Muscle layer of colon (tissue), 2 donors: ENCODE measurements around the gene CTTNBP2NL.

Experiments used
- H3K27ac ChIP-seq: one replicate; pipeline ENCODE4 v1.7.0; 2013; ENCODE audit warnings: low read depth, mild to moderate bottlenecking, low read length, moderate library complexity
- H3K27me3 ChIP-seq, 2 donors: one replicate each; pipeline ENCODE4 v1.7.0; 2013; ENCODE audit warnings: low read length in 2 of 2, mild to moderate bottlenecking in 2 of 2; ENCODE audit not compliant: insufficient read depth in 2 of 2, control insufficient read depth in 1 of 2
- H3K36me3 ChIP-seq: one replicate; pipeline ENCODE4 v1.7.0; 2013; ENCODE audit warnings: mild to moderate bottlenecking, low read length; ENCODE audit not compliant: insufficient read depth
- H3K4me1 ChIP-seq: one replicate; pipeline ENCODE4 v1.7.0; 2013; ENCODE audit warnings: mild to moderate bottlenecking, low read length; ENCODE audit not compliant: insufficient read depth
- H3K4me3 ChIP-seq, 2 donors: one replicate each; pipeline ENCODE4 v1.7.0; 2013; ENCODE audit warnings: low read length in 2 of 2, low read depth in 1 of 2, mild to moderate bottlenecking in 1 of 2, moderate library complexity in 1 of 2
- H3K9ac ChIP-seq: one replicate; pipeline ENCODE4 v1.7.0; 2013; ENCODE audit warnings: low read length
- H3K9me3 ChIP-seq: one replicate; pipeline ENCODE4 v1.7.0; 2013; ENCODE audit warnings: mild to moderate bottlenecking, low read length
- donor health status: abdominal sarcoma.
- donor health status: Adenocarcinoma of cecum.

The CTTNBP2NL gene

DNA sequence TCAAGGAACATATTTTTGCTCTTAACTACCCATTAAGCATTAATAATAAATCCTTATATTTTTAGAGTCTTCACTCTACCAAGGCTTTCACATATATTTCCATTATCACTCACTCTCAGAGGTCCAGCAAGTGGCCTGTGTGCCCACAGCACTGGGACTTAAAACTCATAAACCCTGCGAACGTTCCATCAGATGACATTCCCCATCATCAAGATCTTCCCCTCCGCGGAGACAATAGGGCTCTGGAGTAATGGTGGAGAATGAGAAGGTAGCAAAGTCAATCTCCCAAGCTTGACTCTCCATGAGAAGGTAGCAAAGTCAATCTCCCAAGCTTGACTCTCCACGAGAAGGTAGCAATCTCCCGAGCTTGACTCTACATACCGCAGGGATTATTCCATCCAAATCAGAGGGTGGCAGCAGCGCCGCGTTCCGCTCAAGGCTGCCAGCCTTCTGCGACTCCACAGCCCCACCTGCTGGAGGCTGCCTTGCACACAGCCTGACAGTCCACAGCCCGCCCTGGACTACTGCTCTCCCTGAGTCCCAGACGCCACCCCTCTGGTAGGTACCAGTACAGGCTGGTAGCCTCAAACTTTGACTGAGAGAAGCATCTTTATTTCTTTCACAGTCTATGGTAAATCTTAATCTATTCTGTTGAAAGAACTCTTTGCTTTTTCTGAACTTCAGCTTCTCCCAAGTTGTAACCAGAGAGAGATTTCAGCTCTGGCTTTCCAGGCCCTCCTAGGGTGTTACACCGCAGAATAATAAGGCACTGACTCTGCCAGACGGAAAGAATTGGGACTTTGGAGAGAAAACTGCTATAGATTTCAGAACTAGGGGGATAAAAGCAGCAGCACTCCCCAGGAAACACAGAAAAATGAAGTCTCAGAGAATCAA, 26.4 kb upstream of the CTTNBP2NL start:
- H3K9me3 ChIP-seq: no peaks in the 10 kb centered on the region
- H3K27ac ChIP-seq: no peak overlapping the region
- no peaks in the 10 kb centered on the region for H3K4me1 ChIP-seq
- no peaks in the 10 kb centered on the region for H3K36me3 ChIP-seq
- no peak overlapping the region for H3K4me3 ChIP-seq
- H3K27me3 ChIP-seq: peaks cover 0 to 3% of the 10 kb centered on the region in 2 donors
- no peak overlapping the region for H3K9ac ChIP-seq

DNA sequence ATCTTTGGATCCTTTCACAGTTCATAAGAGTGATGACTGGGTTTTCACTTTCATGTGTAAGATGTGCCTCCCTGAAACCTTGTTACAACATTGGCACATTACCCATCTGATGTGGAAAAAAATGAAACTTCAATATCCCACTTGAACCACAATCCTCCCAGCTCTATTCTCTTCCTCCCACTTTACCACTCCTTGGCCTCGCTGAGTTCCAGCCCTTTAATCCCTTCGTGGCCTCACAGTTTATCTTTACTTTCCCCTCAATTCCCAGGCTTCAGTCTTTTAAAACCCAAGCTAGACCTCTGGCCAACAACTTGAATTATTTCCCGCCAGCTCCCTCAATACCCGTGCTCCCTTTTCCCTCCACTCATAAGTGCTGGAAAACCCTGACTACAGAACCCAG, 25.0 kb upstream of the CTTNBP2NL start:
- Histone ChIP-seq H3K9ac (no peak overlapping the region), H3K4me1 (no peaks in the 10 kb centered on the region), H3K27me3 (peaks cover 0 to 3% of the 10 kb centered on the region in 2 donors), H3K9me3 (no peaks in the 10 kb centered on the region), H3K36me3 (no peaks in the 10 kb centered on the region), H3K27ac (no peak overlapping the region), H3K4me3 (no peak overlapping the region)

GRCh38 chr1:112371775-112372174, 24.2 kb upstream of the CTTNBP2NL start:
- no peak overlapping the region for H3K4me3 ChIP-seq
- no peaks in the 10 kb centered on the region for H3K9me3 ChIP-seq
- H3K27me3 ChIP-seq: peaks cover 0 to 3% of the 10 kb centered on the region in 2 donors
- H3K36me3 ChIP-seq: no peaks in the 10 kb centered on the region
- H3K4me1 ChIP-seq: no peaks in the 10 kb centered on the region
- H3K27ac ChIP-seq: no peak overlapping the region
- H3K9ac ChIP-seq: no peak overlapping the region

DNA sequence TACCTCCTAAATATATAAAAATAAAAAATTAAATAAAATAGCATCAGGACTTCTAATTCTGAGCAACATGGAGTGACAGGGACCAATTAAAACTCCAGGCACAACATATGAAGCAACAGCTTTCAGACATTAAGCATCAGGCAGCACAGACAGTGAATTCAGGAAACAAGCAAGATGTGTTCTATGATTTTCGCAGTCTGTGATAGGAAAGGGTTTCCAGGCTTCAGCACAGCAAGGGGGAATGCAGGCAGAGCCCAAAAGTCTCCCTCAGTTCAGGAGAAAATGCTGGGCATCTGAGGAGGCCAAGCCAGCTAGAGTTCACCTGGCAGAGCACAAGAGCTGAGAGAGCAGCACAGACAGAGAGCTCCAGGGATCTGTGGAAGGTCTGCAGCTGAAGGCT, 22.2 kb upstream of the CTTNBP2NL start:
- no peak overlapping the region for H3K9ac ChIP-seq
- H3K36me3 ChIP-seq: no peaks in the 10 kb centered on the region
- H3K4me3 ChIP-seq: no peak overlapping the region
- H3K27me3 ChIP-seq: peaks cover 0 to 3% of the 10 kb centered on the region in 2 donors
- H3K9me3 ChIP-seq: no peaks in the 10 kb centered on the region
- H3K27ac ChIP-seq: no peak overlapping the region
- no peaks in the 10 kb centered on the region for H3K4me1 ChIP-seq

DNA sequence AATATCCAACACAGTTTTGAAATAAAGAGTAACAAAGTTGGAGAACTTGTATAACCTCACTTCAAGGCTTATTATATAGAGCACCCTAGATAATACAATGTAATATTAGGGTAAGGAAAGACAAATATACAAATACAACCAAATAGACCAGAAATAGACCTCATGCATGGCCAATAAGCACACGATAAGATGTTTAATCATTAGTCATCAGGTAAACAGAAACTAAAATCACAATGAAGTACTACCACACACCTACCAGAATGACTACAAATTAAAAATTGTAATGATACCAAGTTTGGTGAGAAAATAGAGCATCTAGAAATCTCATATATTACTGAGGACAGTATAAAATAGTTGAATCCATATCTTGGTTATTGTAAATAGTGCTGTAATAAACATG, 20.3 kb upstream of the CTTNBP2NL start:
- no peaks in the 10 kb centered on the region for H3K4me1 ChIP-seq
- no peaks in the 10 kb centered on the region for H3K36me3 ChIP-seq
- peaks cover 0 to 11% of the 10 kb centered on the region in 2 donors for H3K27me3 ChIP-seq
- no peak overlapping the region for H3K27ac ChIP-seq
- no peak overlapping the region for H3K4me3 ChIP-seq
- no peak overlapping the region for H3K9ac ChIP-seq
- H3K9me3 ChIP-seq: no peaks in the 10 kb centered on the region

DNA sequence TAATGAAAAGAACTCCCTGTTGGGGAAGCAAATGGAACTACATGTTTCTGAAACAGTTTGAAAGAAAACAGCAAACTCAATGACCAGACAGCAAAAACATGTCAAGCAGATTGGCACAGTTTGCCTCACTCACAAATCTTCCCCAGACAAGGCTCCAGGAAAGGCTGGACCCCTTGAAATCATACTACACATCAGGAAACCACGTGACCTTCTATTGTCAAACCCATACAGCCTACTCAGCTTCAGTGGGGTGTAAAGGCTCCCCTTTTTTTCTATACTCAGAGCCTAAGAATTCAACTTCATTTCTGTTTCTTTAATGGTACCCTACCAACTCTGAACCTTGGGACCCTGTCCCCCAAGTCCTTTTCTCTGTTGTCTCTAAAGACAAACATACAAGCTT, 15.7 kb upstream of the CTTNBP2NL start:
- no peaks in the 10 kb centered on the region for H3K9me3 ChIP-seq
- H3K4me3 ChIP-seq: no peak overlapping the region
- no peaks in the 10 kb centered on the region for H3K4me1 ChIP-seq
- no peak overlapping the region for H3K9ac ChIP-seq
- H3K27me3 ChIP-seq: peaks cover 0 to 8% of the 10 kb centered on the region in 2 donors
- no peak overlapping the region for H3K27ac ChIP-seq
- H3K36me3 ChIP-seq: no peaks in the 10 kb centered on the region

DNA sequence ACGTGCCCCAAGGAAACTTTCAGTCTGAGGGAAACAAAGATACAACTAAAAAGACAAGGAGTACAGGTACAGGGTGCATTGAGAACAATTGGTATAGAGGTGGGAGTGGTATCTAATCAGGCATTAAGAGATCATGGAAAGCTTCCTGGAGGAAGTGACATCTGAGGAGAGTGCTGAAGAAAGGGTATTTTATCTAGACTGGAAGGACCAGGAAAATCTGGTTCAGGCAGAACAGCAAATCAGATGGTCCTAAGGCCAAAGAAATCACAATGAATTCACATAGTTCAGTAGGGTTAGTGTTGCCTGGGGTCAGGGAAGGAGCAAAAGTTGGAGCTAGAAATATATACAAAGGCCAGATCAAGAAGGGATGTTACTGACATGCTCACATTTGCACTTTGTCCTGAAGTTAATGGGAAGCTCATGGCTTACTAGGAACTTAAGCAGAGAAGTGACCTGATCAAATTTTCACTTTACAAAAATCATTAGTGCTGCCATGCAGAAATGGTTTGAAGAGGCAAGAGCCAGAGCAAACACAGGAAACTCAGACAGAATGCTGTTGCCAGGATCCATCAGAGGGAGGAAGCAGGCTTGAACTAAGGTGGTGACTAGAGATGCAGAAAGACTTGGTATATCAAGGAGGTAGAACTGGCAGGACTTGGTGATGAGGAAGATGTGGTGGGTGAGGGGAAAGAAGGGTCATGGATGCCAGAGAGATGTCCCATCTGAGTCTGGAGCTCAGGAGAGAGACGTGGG, 14.5 kb upstream of the CTTNBP2NL start:
- Histone ChIP-seq H3K27ac (no peak overlapping the region), H3K27me3 (peaks cover 0 to 8% of the 10 kb centered on the region in 2 donors), H3K9ac (no peak overlapping the region), H3K4me1 (no peaks in the 10 kb centered on the region), H3K9me3 (no peaks in the 10 kb centered on the region), H3K36me3 (no peaks in the 10 kb centered on the region), H3K4me3 (no peak overlapping the region)

GRCh38 chr1:112383759-112384370, 12.1 kb upstream of the CTTNBP2NL start:
- H3K27me3 ChIP-seq: peaks cover 0 to 8% of the 10 kb centered on the region in 2 donors
- no peaks in the 10 kb centered on the region for H3K4me1 ChIP-seq
- H3K4me3 ChIP-seq: no peak overlapping the region
- H3K9ac ChIP-seq: no peak overlapping the region
- no peak overlapping the region for H3K27ac ChIP-seq
- no peaks in the 10 kb centered on the region for H3K9me3 ChIP-seq
- H3K36me3 ChIP-seq: no peaks in the 10 kb centered on the region

DNA sequence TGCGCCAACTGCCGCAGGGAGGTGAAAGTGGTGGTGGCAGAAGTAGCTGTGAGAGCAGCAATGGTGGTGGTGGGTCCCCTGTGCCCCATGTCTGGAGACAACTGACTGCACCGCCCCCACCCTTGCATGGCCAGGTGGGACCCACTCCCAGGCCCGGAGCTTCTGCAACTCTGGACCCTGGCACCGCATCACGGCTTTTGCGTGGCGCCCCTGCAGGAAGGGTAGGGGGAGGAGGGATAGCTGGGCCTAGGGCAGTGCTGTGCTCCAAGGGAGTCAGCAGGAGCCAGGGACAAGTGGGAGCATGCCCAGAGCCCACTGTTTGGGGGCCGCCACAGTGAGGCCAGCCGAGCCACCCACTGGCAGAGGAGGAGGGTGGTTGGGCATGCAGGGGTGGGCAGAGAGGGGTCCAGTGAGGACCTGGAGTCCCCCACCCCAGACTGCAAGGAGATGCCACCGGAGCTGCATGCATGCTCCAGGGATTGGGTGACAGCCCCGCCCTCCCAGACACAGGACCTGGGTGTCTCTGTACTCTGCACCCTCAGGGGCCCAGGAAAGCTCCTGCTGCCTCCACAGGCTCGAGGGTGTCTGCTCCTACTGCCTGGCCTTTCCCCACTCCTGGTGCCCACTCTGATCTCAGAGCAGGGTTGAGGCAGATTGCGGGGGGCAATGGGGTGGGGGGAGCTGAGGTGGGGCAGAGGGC, 9.8 kb upstream of the CTTNBP2NL start:
- H3K9ac ChIP-seq: no peak overlapping the region
- no peaks in the 10 kb centered on the region for H3K9me3 ChIP-seq
- no peaks in the 10 kb centered on the region for H3K36me3 ChIP-seq
- H3K27ac ChIP-seq: no peak overlapping the region
- no peak overlapping the region for H3K4me3 ChIP-seq
- no peaks in the 10 kb centered on the region for H3K4me1 ChIP-seq
- H3K27me3 ChIP-seq: no peaks in the 10 kb centered on the region

DNA sequence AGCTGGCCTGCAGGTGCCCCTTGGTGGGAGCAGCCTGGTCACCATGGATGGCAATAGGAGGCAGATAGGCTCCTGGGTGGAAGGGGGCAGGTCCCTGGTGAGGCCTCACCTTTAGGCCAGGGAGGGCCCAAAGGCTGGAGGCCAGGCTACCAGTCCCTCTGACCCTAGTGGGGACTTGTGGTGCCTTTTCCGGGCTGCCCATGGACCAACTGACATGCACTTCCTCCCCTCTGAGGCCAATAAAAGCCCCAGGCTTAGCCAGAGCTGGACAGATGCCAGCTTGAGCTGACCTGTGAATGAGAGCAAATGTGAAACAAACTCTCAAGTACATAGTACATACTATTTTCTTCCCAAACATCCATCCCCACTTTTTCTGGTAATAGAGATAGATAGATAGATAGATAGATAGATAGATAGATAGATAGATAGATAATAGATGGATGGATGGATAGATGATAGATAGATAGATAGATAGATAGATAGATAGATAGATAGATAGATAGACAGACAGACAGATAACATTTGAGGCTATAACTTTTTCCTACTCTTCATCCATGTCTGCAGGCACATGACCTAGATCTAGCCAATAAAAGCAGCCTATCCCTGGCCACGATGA, 9.2 kb upstream of the CTTNBP2NL start:
- no peaks in the 10 kb centered on the region for H3K27me3 ChIP-seq
- H3K36me3 ChIP-seq: no peaks in the 10 kb centered on the region
- H3K27ac ChIP-seq: no peak overlapping the region
- H3K4me1 ChIP-seq: no peaks in the 10 kb centered on the region
- H3K9me3 ChIP-seq: no peaks in the 10 kb centered on the region
- H3K9ac ChIP-seq: no peak overlapping the region
- no peak overlapping the region for H3K4me3 ChIP-seq

DNA sequence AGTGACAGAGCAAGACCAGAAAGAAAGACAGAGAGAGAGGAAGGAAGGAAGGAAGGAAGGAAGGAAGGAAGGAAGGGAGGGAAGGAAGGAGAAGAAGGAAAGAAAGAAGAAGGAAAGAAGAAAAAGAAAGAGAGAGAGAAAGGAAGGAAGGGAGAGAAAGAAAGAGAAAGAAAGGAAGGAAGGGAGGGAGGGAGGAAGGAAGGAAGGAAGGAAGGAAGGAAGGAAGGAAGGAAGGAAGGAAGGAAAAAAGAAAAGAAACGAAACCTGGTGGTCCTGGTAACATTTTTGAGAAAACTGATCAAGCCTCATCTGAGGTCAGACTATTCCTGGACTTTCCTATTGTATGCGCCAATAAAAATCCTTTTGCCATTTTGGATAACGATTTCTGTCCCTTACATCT, 8.2 kb upstream of the CTTNBP2NL start:
- peaks cover 8% of the 10 kb centered on the region for H3K4me1 ChIP-seq
- H3K9ac ChIP-seq: no peak overlapping the region
- no peaks in the 10 kb centered on the region for H3K27me3 ChIP-seq
- no peak overlapping the region for H3K27ac ChIP-seq
- H3K4me3 ChIP-seq: no peak overlapping the region
- H3K9me3 ChIP-seq: no peaks in the 10 kb centered on the region
- no peaks in the 10 kb centered on the region for H3K36me3 ChIP-seq
